GM19452 (cell line): ENCODE data around the gene CCDC86.

Source experiments
- ATAC-seq: cut with Tn5 transposase; IDR thresholded peaks from one replicate; pipeline ENCODE4 v1.9.1; 2021; ENCODE audit not compliant: unreplicated experiment

CCDC86 gene

GRCh38 chr11:60852982-60853950, 11.4 kb downstream of the CCDC86 start:
- ATAC-seq: no peak

GRCh38 chr11:60854140-60854846, 12.4 kb downstream of the CCDC86 start:
- ATAC-seq: no peak

GRCh38 chr11:60854847-60855725, 13.2 kb downstream of the CCDC86 start:
- ATAC-seq: no peak

- ATAC-seq: no peak
Measured at GRCh38 chr11:60855726-60856633, 14.1 kb downstream of the CCDC86 start, which contains the start of gene PTGDR2. TSS of gene PTGDR2 (minus strand) at chr11:60855950. CDS start at chr11:60853722, 2,228 bp downstream.

GRCh38 chr11:60857378-60858232, 15.7 kb downstream of the CCDC86 start:
- no peak for ATAC-seq

GRCh38 chr11:60858236-60858635, 16.3 kb downstream of the CCDC86 start:
- no peak for ATAC-seq

GRCh38 chr11:60858731-60859464, 17.0 kb downstream of the CCDC86 start:
- ATAC-seq: no peak

GRCh38 chr11:60859616-60860250, 17.8 kb downstream of the CCDC86 start:
- no peak for ATAC-seq

- ATAC-seq: no peak
Measured at GRCh38 chr11:60860943-60861342, 19.0 kb downstream of the CCDC86 start.

- no peak for ATAC-seq
Measured at GRCh38 chr11:60862171-60862570, 20.3 kb downstream of the CCDC86 start.

- ATAC-seq: no peak
Measured at GRCh38 chr11:60863550-60864521, 21.9 kb downstream of the CCDC86 start.

- no peak for ATAC-seq
Measured at GRCh38 chr11:60864856-60865513, 23.1 kb downstream of the CCDC86 start.

GRCh38 chr11:60866911-60867870, 25.3 kb downstream of the CCDC86 start, which contains the start of gene ZP1:
TSS of gene ZP1 (plus strand) at chr11:60867542. CDS start at chr11:60867562, 20 bp downstream.
- ATAC-seq: no peak

GRCh38 chr11:60867871-60868681, 26.2 kb downstream of the CCDC86 start:
- ATAC-seq: no peak
